ENCODE results near the gene AGPAT2. TPM values are rescaled to one million over a fixed set of nuclear protein-coding genes. Genes with fewer than 3 reads are reported as not detected.
"Not testable (repeated sequence)": the region's sequence is repeated elsewhere in the genome, so short reads cannot be mapped to it uniquely, and the experiment has no call there.

The AGPAT2 gene
- polyA plus RNA-seq, 3 donors: 31.5 to 51.9 (median 50.0) TPM

DNA sequence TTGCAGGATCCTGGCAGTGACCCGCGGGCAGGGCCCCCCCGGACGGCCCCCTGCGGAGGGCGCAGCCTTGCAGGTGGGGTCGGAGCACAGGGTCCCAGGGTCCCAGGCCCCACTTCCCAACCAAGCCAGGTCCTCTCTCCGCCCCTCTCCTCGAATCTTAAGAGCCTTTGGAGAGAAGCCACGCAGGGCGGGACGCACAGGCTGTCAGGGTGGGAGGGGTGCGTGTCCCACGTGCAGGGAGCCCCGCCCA, 43.0 kb downstream of the AGPAT2 start:
- DNase-seq (ENCODE audit: extremely low read depth in 1 of 11, low read depth in 9 of 11, low spot score in 4 of 11): peak in 1 of 11 donors; percentile 52

DNA sequence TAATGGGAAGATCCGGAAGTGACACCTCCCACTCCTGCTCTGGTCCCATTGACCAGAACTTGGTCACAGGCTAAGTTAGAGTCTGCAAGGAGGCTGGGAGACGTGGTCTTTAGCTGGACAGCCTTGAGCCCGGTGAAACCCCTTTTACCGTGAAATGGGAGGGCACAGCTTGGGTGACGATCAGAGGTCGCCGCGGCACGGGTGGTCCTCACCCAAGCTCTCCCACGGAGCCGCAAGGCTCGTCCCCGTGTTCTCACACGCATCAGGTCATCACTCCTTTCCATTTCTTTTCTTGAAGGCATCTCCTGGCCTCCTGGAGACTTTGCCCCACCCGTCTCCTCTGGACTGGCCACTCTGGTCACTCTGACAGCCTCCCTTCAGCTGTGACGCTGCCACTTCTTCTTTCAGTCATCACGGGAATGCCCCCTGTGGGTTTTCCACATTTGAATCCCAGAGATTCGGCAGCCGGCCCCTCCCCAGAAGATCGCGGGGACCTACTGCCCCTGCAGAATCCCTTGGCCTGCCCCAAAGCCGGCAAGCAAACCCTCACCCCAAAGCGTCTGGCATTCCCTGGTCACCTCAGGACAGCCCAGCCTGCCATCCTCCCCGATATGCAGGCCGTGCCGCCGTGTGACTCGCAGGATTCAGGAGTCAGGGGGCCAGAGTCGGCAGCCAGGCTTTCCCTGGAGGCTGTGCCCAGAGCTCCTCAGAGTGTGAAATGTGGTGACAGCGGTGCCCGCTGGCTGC, 43.5 kb downstream of the AGPAT2 start:
- no peak for DNase-seq (ENCODE audit: extremely low read depth in 1 of 11, low read depth in 9 of 11, low spot score in 4 of 11)

DNA sequence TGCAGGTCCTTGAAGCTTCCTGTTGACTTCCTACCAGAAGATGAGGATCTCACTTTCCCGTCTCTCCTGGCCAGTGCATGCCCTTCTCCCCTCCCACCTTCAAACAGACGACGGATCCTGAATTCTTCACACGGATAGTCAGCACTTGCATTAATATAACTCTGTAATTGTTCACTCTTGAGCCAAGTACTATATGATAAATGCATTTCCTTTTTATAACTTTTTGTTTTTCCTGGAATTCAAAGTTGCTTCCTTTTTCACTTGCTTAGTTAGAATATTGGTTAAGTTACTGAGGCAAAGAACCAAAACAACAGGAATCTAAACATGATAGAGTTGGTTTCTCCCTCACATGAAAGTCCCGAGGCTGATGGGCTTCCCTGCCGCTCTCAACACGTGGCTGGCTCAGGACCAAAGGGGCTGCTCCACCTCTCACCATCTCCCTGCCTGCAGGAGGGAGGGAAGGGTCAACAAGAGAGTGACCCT, 44.8 kb downstream of the AGPAT2 start:
- DNase-seq (ENCODE audit: extremely low read depth in 1 of 11, low read depth in 9 of 11, low spot score in 4 of 11): no peak

DNA sequence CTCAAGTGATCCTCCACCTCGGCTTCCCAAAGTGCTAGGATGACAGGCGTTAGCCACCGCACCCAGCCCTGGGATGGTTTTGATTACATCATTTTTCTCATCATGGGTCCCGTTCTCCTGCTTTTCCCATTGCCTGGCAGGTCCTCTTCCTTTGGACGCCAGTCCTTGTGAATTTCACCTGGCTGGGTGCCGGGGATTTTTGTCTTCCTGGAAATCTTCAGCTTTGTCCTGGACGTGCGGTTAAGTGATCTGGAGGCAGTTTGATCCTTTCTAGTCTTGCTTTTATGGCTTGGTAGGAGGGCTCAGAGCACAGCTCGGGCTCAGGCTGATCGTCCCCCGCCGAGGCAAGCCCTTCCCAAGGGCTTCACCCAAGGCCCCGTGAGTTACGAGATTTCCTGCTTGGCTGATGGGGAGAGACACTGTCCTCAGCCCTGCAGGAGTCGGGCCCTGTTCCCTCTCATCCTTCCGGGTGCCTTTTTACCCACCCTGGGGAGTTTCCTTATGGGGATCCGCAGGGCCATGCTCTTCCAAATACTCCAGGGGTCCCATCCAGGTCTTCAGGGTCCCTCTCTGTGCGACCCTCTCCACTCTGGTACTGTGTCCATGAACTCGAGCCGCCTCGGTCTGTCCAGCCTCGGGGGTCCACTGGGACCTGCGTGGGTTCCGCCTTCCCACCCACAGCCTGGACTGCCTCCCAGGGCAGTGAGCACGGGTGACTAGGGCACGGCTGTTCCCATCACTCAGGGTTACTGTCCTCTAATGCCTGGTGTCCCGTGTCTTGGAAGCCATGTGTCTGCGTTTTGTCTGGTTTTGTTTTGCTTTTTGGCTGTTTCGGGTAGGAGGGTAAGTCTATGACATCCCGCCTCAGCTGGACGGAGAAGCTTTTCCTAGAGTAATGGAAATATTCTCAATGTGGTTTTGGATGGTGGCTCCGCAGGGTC, 46.8 kb downstream of the AGPAT2 start:
- no peak for DNase-seq (ENCODE audit: extremely low read depth in 1 of 11, low read depth in 9 of 11, low spot score in 4 of 11)

DNA sequence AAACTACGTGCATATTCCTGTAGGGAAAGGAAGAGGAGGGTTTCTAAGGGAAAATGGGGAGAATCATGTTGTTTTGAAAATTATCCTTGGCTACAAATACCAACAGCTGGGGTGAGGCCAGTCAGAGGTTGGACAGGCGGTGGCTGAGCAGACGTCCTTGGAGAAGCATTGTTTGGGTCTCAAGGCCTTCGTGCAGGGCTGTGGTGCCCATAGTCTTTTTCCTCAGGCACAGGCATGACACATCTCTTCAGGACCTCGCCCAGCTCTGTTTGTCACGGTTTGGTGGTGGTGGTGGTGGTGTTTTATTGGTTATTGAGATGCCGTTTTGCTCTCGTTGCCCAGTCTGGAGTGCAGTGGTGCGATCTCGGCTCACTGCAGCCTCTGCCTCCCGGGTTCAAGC, 52.4 kb downstream of the AGPAT2 start:
- DNase-seq (ENCODE audit: extremely low read depth in 1 of 11, low read depth in 9 of 11, low spot score in 4 of 11): no peak

DNA sequence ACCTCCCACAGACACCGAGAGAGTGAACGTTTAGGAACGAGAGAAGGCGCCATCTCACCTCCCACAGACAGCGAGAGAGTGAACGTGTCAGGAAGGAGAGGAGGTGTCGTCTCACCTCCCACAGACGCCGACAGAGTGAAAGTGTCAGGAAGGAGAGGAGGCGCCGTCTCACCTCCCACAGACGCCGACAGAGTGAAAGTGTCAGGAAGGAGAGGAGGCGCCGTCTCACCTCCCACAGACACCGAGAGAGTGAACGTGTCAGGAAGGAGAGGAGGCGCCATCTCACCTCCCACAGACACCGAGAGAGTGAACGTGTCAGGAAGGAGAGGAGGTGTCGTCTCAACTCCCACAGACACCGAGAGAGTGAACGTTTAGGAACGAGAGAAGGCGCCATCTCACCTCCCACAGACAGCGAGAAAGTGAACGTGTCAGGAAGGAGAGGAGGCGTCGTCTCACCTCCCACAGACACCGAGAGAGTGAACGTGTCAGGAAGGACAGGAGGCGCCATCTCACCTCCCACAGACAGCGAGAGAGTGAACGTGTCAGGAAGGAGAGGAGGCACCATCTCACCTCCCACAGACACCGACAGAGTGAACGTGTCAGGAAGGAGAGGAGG, 54.7 kb downstream of the AGPAT2 start:
- not testable (repeated sequence) for DNase-seq (ENCODE audit: extremely low read depth in 1 of 11, low read depth in 9 of 11, low spot score in 4 of 11)

DNA sequence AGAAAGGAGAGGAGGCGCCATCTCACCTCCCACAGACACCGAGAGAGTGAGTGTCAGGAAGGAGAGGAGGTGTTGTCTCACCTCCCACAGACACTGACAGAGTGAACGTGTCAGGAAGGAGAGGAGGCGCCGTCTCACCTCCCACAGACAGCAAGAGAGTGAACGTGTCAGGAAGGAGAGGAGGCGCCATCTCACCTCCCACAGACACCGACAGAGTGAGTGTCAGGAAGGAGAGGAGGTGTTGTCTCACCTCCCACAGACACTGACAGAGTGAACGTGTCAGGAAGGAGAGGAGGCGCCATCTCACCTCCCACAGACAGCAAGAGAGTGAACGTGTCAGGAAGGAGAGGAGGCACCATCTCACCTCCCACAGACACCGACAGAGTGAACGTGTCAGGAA, 55.2 kb downstream of the AGPAT2 start:
- not testable (repeated sequence) for DNase-seq (ENCODE audit: extremely low read depth in 1 of 11, low read depth in 9 of 11, low spot score in 4 of 11)

DNA sequence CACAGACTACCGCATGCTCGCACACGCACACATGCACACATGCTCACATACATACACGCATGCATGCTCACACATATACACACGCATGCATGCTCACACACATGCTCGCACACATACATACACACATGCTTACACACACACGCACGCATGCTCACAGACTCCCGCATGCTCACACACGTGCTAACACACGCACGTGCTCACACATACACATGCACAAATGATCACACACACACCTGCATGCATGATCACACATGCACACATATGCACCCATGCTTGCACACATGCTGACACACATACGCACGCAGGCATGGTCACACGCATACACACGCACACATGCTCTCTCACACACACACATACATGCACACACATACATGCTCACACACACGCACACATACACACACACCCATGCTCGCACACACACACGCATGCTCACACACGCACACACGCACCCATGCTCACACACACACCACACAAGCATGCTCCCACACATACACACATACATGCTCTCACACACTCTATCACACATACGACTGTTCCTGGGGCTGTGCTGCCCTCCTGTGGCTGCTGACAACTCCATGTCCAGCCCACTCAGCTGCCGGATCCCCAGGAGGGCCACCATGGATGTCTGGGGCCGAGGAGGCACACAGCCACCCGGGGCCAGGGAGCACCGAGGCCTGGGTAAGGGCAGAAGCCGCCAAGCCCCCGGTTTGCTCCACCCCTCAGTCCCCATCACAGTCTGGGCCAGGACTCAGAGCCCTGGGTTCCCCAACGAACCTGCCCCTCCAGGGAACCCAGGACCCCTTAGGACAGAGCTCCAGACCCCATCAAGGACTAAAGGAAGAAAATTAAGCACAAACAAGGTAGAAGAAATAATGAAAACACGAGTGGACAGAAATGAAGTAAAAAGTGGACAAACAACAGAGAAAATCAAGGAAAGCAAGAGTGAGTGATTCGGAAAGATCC, 55.9 kb downstream of the AGPAT2 start:
- DNase-seq (ENCODE audit: extremely low read depth in 1 of 11, low read depth in 9 of 11, low spot score in 4 of 11): peak in 8 of 11 donors; percentile 57 to 75 (median 68)

DNA sequence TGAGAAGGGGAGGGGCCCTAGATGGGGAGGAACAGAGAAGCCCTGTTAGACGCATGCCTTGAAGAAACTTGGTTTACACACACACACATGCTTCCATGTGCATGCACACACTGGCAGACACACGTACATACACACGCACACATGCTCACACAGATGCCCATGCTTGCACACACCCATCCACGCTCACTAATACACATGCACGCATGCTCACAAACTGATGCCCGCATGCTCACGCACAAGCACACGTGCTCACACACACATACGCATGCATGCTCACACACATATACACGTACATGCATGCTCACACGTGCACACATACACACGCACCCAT, 56.6 kb downstream of the AGPAT2 start:
- DNase-seq (ENCODE audit: extremely low read depth in 1 of 11, low read depth in 9 of 11, low spot score in 4 of 11): no peak

DNA sequence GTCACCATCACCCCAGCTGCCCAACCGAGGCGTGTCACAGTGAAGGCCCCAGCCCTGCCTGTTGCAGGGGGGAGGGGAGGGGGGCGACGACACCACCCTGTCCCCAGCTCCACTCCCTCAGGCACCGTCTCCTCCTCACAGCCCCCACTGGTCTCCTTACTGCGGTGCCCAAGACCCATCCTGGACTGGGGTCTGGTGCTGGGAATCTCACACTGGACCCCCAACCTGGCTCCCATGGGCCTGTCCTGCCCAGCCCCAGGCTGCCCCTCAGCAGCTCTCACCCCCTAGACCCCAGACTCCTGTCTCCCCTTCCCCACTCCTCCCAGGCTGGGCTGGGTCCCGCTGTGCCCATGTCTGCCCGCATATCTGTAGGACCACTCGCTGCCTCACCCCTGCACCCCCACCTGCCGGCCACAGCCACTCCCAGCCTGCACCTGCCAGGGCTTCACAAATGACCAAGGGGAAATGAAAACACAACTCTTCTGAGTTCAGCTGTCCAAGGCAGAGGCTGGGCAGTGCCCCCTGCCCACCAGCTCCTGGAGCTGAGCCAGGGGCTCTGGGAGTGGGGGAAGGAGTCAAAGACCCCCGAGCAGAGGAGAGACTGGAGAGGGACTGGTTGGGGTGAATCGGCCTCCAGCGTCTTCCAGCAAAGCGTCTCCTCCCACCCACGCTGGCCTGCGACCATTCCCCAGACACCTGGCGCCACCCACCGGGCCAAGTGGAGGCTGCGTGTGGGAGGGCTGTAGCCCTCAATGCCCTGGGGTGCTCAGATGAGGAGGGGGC, 57.2 kb downstream of the AGPAT2 start:
- DNase-seq (ENCODE audit: extremely low read depth in 1 of 11, low read depth in 9 of 11, low spot score in 4 of 11): no peak

DNA sequence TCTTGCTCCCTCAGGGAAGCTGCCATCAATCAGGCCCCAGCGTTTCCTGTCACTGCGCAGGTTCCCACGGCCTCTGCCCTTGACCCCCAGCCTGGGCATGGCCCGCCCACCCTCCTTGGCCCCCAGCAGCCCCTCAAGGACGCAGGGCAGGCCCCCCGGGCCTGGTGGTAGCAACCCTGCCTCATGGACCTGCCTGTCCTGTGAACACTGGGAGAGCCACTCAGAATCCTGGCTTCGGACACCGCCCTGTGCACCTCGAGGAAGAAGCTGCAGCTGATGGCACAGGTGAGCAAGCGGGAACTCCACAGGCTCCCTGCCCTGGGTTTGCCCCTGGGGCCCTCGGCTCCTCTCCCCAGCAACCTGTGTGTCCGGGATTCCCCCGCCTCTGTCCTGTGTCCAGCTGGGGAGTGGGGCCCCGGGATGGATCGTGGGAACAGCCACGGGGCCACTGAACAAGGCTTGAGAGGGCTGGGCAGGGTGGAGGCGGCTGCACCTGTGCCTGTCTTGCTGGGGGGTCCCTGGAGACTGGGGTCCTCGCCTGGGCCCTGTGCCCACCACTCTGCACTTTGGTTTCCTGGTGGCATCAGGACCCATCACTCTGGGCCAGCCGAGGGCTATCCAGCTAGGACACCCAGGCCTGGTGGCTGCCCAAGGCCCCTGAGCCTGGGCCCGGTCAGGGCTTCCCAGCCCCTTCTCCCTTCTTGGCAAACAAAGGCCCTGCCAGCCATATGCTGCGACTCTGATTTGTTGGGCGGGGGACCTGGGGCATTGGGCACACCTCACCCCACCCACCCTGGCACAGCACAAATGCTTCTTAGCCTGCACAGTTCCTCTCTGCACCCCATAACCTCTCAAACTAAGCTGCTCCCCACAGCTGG, 58.0 kb downstream of the AGPAT2 start:
- no peak for DNase-seq (ENCODE audit: extremely low read depth in 1 of 11, low read depth in 9 of 11, low spot score in 4 of 11)

DNA sequence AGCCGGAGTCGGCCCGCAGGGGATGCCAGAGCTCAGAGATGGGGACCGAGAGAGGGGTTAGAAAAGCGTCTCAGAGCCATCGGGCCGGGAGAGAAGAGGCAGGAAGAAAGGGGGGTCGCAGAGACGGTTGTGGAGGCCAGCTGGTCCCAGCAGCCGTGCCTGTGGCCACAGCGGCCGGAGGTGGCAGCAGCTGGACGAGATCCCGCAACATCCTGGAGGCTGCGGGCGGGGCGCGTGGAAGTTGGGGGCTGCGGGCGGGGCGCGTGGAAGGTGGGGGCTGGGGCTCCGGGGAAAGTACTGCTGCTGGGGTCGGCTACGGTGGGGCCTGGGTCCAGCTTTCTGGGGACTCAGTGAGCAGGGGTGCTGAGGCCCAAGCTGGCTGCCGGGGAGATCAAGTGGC, 59.0 kb downstream of the AGPAT2 start:
- no peak for DNase-seq (ENCODE audit: extremely low read depth in 1 of 11, low read depth in 9 of 11, low spot score in 4 of 11)

DNA sequence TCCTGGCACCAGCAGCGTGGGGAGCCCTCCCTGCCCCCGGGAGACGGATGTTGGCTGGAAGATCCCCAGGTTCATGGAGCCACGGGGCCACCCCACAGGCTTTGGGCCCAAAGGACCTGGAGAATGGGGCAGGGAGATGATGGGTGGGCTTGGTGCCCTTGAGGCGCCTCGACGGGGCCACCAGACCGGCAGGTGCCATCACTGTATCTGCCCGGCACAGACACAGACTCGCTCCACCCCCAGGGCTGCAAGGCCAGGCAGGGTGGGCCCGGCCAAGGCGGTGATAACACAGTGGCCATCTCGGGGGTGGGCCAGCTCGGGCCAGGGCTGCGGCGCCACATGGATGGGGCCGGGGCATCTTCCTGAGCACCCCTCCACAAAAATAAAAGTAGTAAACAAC, 59.6 kb downstream of the AGPAT2 start:
- no peak for DNase-seq (ENCODE audit: extremely low read depth in 1 of 11, low read depth in 9 of 11, low spot score in 4 of 11)

DNA sequence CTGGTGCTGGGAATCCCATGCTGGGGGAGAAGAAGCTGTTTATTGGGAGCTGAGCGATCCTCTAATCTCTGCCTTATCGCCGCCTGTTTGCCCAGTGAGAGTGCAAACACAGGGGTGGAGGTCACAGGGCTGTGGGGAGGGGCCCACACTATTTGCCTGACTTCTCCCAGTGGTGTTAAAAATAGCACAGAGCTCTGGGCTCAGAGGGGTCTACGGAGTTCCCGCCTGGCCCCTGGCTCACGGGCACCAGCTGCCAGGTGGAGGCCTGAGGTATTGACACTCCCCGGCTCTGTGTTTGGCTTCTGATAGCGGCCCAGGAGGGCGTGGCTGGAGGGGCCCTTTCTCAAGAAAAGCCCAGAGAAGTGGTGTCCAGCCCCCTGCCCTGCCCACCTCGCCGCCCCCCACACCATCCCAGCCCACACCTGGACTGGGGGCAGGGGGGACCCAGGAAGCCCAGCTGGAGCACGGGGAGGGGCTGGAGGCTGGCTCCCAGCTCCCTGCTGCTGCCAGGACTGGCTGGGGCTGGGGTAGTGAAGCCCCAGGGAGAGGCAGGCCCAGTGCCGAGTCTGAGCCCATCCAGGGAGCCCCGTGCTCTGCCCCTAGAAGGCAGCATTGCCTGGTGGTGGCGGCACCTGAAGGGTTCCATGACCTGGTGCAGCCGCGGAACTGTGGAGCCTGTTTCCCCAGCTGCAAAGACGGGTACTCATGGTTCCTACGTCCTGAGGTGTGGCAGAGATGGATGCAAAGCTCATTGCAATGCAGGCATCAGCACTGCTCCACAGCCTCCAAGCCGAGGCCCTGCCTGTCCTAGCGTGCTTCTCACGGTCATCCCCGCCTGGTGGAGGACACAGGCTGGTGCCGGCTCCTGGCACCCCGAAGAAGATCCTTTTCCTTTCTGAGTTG, 60.3 kb downstream of the AGPAT2 start:
- DNase-seq (ENCODE audit: extremely low read depth in 1 of 11, low read depth in 9 of 11, low spot score in 4 of 11): no peak

DNA sequence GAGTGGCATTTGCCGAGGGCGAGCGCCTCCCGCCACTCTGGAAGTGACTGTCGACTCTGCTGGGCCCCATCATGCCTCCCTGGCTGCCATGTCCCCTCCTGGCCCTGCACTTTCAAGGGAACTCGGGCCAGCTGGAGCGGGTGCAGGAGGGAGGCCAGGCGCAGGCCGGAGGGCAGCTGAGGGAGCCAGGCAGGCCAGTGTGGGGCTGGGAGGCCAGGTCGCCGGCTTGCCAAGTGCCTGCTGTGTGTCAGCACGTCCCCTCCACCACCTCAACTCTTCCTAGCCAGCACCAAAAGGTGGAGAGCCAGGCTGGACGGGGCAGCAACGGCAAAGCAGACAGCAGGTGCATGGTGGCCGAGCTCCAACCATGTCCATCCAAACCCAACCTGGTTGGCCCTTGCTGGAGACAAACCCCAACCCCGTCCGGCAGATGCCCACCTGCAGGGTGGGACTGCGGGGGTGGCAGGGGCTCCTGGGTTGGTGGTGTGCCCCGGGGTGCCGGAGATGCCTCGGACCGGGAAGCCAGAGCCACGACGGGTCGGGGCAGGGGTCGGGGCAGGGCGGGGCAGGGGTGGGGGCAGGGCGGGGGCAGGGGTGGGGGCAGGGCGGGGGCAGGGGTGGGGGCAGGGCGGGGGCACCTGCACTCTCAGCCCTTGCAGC, 61.1 kb downstream of the AGPAT2 start:
- no peak for DNase-seq (ENCODE audit: extremely low read depth in 1 of 11, low read depth in 9 of 11, low spot score in 4 of 11)

Measured in renal cortex interstitium (tissue), 11 donors.